Mesodermal cell (in vitro differentiated cells): ENCODE results near the gene MPHOSPH10.
"Not testable (repeated sequence)": the region's sequence is repeated elsewhere in the genome, so short reads cannot be mapped to it uniquely, and the experiment has no call there.

Experiments used
- H3K27ac ChIP-seq: 2 replicates; pipeline ENCODE4 v1.7.0; 2013; ENCODE audit warnings: mild to moderate bottlenecking, low read depth, low read length, moderate library complexity; ENCODE audit not compliant: severe bottlenecking
- H3K36me3 ChIP-seq: 2 replicates; pipeline ENCODE4 v1.7.1; 2013; ENCODE audit warnings: mild to moderate bottlenecking, low read length, moderate library complexity; ENCODE audit not compliant: control insufficient read depth, insufficient read depth
- H3K4me1 ChIP-seq: one replicate; pipeline ENCODE4 v1.7.1; 2013; ENCODE audit warnings: mild to moderate bottlenecking, low read length; ENCODE audit not compliant: insufficient read depth, control insufficient read depth, poor library complexity, severe bottlenecking
- H3K4me3 ChIP-seq: 2 replicates; pipeline ENCODE4 v1.7.0; 2013; ENCODE audit warnings: low read length, control low read depth, mild to moderate bottlenecking; ENCODE audit not compliant: insufficient read depth, poor library complexity, severe bottlenecking; ENCODE audit errors: extremely low read depth
- H3K9me3 ChIP-seq: 2 replicates; pipeline ENCODE4 v1.7.1; 2013; ENCODE audit warnings: mild to moderate bottlenecking, low read length, moderate library complexity; ENCODE audit not compliant: control insufficient read depth
- WGBS, 2 experiments: methylation state at CpG; one replicate each; pipeline ENCODE4 v1.1.5; 2013; ENCODE audit warnings: missing lambda C conversion rate in 2 of 2; ENCODE audit not compliant: insufficient coverage in 2 of 2; 5-methylcytosine and 5-hydroxymethylcytosine counted together

Gene MPHOSPH10

DNA sequence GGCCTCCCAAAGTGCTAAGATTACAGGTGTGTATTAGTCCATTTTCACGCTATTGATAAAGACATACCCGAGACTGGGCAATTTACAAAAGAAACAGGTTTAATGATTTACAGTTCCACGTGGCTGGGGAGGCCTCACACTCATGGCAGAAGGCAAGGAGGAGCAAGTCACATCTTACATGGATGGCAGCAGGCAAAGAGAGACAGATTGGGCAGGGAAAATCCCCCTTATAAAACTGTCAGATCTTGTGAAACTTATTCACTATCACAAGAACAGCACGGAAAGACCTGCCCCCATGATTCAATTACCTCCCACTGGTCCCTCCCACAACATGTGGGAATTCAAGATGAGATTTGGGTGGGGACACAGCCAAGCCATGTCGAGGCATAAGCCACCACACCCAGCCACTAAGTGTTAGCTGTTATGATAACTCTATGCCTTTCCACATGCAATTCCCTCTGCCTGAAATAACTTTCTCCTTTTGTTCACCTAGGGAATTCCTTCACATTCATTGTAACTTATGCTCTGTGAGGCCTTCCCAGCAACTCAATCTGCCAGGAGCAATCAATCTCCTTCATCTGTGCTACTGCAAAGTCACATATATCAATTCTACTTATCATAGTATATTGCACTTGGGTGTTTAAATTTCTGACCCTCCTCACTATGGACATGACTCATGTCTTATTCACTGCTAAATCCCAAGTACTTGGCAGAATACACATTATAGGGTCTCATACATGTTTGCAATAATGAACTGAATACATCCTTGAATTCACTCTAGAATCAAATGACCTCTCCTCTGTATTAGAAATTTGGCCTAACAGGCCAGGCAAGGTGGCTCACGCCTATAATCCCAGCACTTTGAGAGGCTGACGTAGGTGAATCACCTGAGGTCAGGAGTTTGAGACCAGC, 7.8 kb upstream of the MPHOSPH10 start:
- Histone ChIP-seq H3K27ac (no peak overlapping the region), H3K9me3 (no peaks in the 10 kb centered on the region), H3K4me1 (no peaks in the 10 kb centered on the region), H3K36me3 (peaks cover 46% of the 10 kb centered on the region), H3K4me3 (no peak overlapping the region)
- WGBS, 2 experiments = 98% methylated on average over 5 to 6 of the region's 7 CpGs

- no peak overlapping the region for H3K27ac ChIP-seq
- H3K36me3 ChIP-seq = peaks cover 37% of the 10 kb centered on the region
- H3K4me1 ChIP-seq = no peaks in the 10 kb centered on the region
- WGBS, 2 experiments = 91 to 97% methylated on average over 3 of the region's 7 CpGs
- no peaks in the 10 kb centered on the region for H3K9me3 ChIP-seq
- H3K4me3 ChIP-seq = no peak overlapping the region
Measured at GRCh38 chr2:71125506-71126294, 4.7 kb upstream of the MPHOSPH10 start.

DNA sequence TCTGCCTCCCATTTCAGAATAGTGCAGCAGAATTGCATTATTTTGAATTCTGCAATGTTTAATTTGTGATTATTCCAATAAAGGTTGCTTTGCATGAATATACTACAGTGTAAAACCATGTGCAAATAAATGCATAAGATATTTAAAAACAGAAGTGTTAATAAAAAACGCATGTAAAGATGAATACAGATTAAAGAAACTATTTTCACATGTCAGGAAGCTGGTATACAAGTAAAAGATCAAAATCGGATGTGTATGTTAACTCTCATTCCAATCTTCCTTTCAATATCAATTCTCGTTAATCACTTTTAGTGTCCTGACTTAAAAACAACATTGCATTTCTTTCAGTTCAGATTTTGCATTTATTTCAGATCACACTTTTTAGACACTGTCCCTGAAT, 3.5 kb upstream of the MPHOSPH10 start:
- H3K4me3 ChIP-seq = no peak overlapping the region
- 100% methylated on average over 2 of the region's 3 CpGs; no CpG with 5 or more reads in 1 of the 2 experiments for WGBS, 2 experiments

GRCh38 chr2:71129114-71129901, 1.1 kb upstream of the MPHOSPH10 start:
- peak overlapping the region; percentile 90 for H3K27ac ChIP-seq
- WGBS, 2 experiments = 2 to 4% methylated on average over 8 to 10 of the region's 18 CpGs
- no peaks in the 10 kb centered on the region for H3K9me3 ChIP-seq
- H3K36me3 ChIP-seq = peaks cover 2% of the 10 kb centered on the region
- peak overlapping the region; percentile 84 for H3K4me3 ChIP-seq
- H3K4me1 ChIP-seq = peaks cover 4% of the 10 kb centered on the region

More for the DNA sequence above, 3.5 kb upstream of the MPHOSPH10 start:
- Histone ChIP-seq H3K27ac (no peak overlapping the region), H3K36me3 (peaks cover 26% of the 10 kb centered on the region), H3K4me1 (peaks cover 2% of the 10 kb centered on the region), H3K9me3 (no peaks in the 10 kb centered on the region)

DNA sequence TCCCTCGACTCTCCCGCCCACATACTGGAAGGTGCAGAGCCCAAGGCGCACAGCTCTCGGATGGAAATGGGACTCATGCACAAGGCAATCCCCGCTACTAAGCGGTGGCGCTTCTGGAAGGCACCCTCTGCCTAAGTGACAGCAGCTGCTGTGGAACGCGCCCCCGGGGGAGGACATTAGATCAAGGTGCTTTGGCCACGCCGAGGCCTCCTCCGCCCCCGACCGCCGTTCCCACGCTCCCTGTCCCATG, 607 bp upstream of the MPHOSPH10 start:
- H3K36me3 ChIP-seq = peaks cover 4% of the 10 kb centered on the region
- H3K4me1 ChIP-seq = peaks cover 4% of the 10 kb centered on the region
- peak overlapping the region; percentile 90 for H3K27ac ChIP-seq
- H3K4me3 ChIP-seq = peak overlapping the region; percentile 84
- 0 to 1% methylated on average over 11 to 13 of the region's 17 CpGs for WGBS, 2 experiments
- H3K9me3 ChIP-seq = no peaks in the 10 kb centered on the region

- Histone ChIP-seq H3K27ac (peak overlapping the region; percentile 90), H3K4me3 (peak overlapping the region; percentile 84), H3K36me3 (peaks cover 13% of the 10 kb centered on the region), H3K9me3 (no peaks in the 10 kb centered on the region), H3K4me1 (peaks cover 4% of the 10 kb centered on the region)
- WGBS, 2 experiments = 0% methylated on average over 2 of the region's 4 CpGs; no CpG with 5 or more reads in 1 of the 2 experiments
Measured at GRCh38 chr2:71130905-71131244, 441 bp downstream of the MPHOSPH10 start.

GRCh38 chr2:71131387-71132166, 1.1 kb downstream of the MPHOSPH10 start:
- H3K4me3 ChIP-seq = peak overlapping the region; percentile 84
- WGBS, 2 experiments = 74 to 81% methylated on average over 4 to 5 of the region's 7 CpGs
- H3K36me3 ChIP-seq = peaks cover 20% of the 10 kb centered on the region
- H3K27ac ChIP-seq, H3K4me1 ChIP-seq, H3K9me3 ChIP-seq: not testable (repeated sequence)

- Histone ChIP-seq H3K4me3 (no peak overlapping the region), H3K36me3 (peaks cover 41% of the 10 kb centered on the region), H3K27ac (no peak overlapping the region), H3K9me3 (no peaks in the 10 kb centered on the region), H3K4me1 (peaks cover 4% of the 10 kb centered on the region)
Measured at GRCh38 chr2:71133603-71134002, 3.2 kb downstream of the MPHOSPH10 start.

- WGBS, 2 experiments = 100% methylated on average over 2 to 3 of the region's 3 CpGs
- Histone ChIP-seq H3K27ac (no peak overlapping the region), H3K9me3 (no peaks in the 10 kb centered on the region), H3K4me1 (peaks cover 4% of the 10 kb centered on the region), H3K36me3 (peaks cover 62% of the 10 kb centered on the region), H3K4me3 (no peak overlapping the region)
Measured at GRCh38 chr2:71136174-71136573, 5.7 kb downstream of the MPHOSPH10 start.

GRCh38 chr2:71143782-71144181, 13.3 kb downstream of the MPHOSPH10 start:
- no peaks in the 10 kb centered on the region for H3K9me3 ChIP-seq
- peaks cover 89% of the 10 kb centered on the region for H3K36me3 ChIP-seq
- H3K27ac ChIP-seq = no peak overlapping the region
- H3K4me1 ChIP-seq = no peaks in the 10 kb centered on the region
- WGBS, 2 experiments = 96 to 100% methylated on average over 3 of the region's 3 CpGs
- no peak overlapping the region for H3K4me3 ChIP-seq
